MM.1S (cell line): ENCODE results near the gene TSPAN9.

ENCODE experiments used
- DNase-seq: peaks from one replicate; pipeline ENCODE4 v3.0.0-alpha.2; 2015
- H2AFZ ChIP-seq: fragments of 300-600 bp; sonication (generic); 2 replicates; pipeline ENCODE4 v1.6.0; 2016; ENCODE audit warnings: antibody characterized with exemption, low read length
- H3F3A ChIP-seq: fragments of 300-600 bp; sonication (generic); 2 replicates; pipeline ENCODE4 v1.6.1; 2016; ENCODE audit warnings: mild to moderate bottlenecking, antibody characterized with exemption, low read length, moderate library complexity, mixed read lengths; ENCODE audit not compliant: insufficient read depth
- H3K27ac ChIP-seq: fragments of 300-600 bp; sonication (generic); 2 replicates; pipeline ENCODE4 v1.5.1; 2016; ENCODE audit warnings: mild to moderate bottlenecking, low read length
- H3K27me3 ChIP-seq: fragments of 300-600 bp; sonication (generic); replicated peaks from 2 replicates; pipeline ENCODE4 v1.6.0; 2016; ENCODE audit warnings: low read length; ENCODE audit not compliant: insufficient read depth
- H3K36me3 ChIP-seq: fragments of 300-600 bp; sonication (generic); replicated peaks from 2 replicates; pipeline ENCODE4 v1.6.1; 2016; ENCODE audit warnings: mild to moderate bottlenecking, low read length, mixed read lengths; ENCODE audit not compliant: insufficient read depth
- H3K4me1 ChIP-seq: fragments of 300-600 bp; sonication (generic); 2 replicates; pipeline ENCODE4 v1.6.1; 2016; ENCODE audit warnings: low read length, mixed read lengths
- H3K4me2 ChIP-seq: fragments of 300-600 bp; sonication (generic); 2 replicates; pipeline ENCODE4 v1.6.0; 2016; ENCODE audit warnings: low read depth, low read length
- H3K4me3 ChIP-seq: fragments of 300-600 bp; sonication (generic); 2 replicates; pipeline ENCODE4 v1.5.1; 2016; ENCODE audit warnings: low read length, mixed read lengths
- H3K79me2 ChIP-seq: fragments of 300-600 bp; sonication (generic); 2 replicates; pipeline ENCODE4 v1.6.1; 2016; ENCODE audit warnings: mixed run types, low read length, mixed read lengths
- H3K9ac ChIP-seq: fragments of 300-600 bp; sonication (generic); 2 replicates; pipeline ENCODE4 v1.6.1; 2016; ENCODE audit warnings: low read length, mixed read lengths
- H3K9me2 ChIP-seq: fragments of 300-600 bp; sonication (generic); replicated peaks from 2 replicates; pipeline ENCODE4 v1.6.1; 2016; ENCODE audit warnings: mild to moderate bottlenecking, low read length, mixed read lengths; ENCODE audit not compliant: insufficient read depth
- H3K9me3 ChIP-seq: fragments of 300-600 bp; sonication (generic); replicated peaks from 2 replicates; pipeline ENCODE4 v1.6.1; 2016; ENCODE audit warnings: mild to moderate bottlenecking, low read length, mixed read lengths; ENCODE audit not compliant: insufficient read depth
- H4K20me1 ChIP-seq: fragments of 300-600 bp; sonication (generic); 2 replicates; pipeline ENCODE4 v1.6.1; 2016; ENCODE audit warnings: mild to moderate bottlenecking, low read length, moderate library complexity, mixed read lengths; ENCODE audit not compliant: insufficient read depth
- EZH2 ChIP-seq: fragments of 300-600 bp; sonication (generic); optimal IDR thresholded peaks from 2 replicates; pipeline ENCODE3; 2017; ENCODE audit warnings: low read depth, mild to moderate bottlenecking, antibody characterized with exemption, low read length, mixed read lengths
- EZH2phosphoT487 ChIP-seq: fragments of 300-600 bp; sonication (generic); IDR thresholded peaks from 2 replicates; pipeline ENCODE4 v1.6.1; 2018; ENCODE audit warnings: antibody characterized with exemption, low read length
- TF ChIP-seq, protein P1 (sequence below): fragments of 300-600 bp; sonication (generic); IDR thresholded peaks from 2 replicates; pipeline ENCODE4 v1.5.1; 2016; ENCODE audit warnings: antibody characterized with exemption, low read length, mixed read lengths

Gene TSPAN9

DNA sequence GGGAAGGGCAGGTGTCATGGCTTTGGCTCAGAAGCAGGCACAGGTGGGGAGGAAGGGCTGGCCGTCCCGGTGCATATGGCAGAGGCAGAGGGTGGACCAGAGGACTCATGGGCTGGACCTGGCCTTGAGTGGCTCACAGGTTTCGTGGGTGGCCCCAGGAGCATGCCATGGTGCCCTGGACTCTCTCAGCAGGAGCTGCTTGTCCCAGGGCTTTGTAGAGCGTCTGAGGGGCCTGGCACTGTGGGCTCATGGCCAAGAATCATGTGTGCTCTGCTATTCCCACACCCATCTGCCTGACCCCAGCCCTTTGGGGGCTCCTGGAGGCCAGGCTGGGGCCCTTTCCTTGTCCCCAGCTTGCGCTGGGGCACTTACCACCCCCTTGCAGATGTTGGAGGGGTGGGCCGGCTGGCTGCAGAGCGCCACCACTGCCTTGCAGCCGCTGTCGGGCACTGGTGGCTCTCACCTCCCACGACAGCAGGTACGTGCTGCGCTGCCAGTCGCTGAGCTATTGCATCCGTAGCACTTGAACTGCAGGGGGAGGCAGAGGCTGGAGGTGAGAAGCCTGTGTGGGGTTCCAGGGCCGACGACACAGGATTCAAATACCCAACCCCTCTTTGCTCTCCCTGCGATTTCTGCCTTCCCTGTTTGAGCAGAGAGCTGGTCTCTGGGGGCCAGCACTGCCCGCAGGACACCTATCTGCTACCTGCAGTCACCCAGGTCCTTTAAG is 226.4 kb downstream of the TSPAN9 start:
- H3K9ac ChIP-seq = no peak overlapping the region
- H3K27me3 ChIP-seq = peaks cover 64% of the 10 kb centered on the region
- DNase-seq = no peak
- TF ChIP-seq, protein P1, sequence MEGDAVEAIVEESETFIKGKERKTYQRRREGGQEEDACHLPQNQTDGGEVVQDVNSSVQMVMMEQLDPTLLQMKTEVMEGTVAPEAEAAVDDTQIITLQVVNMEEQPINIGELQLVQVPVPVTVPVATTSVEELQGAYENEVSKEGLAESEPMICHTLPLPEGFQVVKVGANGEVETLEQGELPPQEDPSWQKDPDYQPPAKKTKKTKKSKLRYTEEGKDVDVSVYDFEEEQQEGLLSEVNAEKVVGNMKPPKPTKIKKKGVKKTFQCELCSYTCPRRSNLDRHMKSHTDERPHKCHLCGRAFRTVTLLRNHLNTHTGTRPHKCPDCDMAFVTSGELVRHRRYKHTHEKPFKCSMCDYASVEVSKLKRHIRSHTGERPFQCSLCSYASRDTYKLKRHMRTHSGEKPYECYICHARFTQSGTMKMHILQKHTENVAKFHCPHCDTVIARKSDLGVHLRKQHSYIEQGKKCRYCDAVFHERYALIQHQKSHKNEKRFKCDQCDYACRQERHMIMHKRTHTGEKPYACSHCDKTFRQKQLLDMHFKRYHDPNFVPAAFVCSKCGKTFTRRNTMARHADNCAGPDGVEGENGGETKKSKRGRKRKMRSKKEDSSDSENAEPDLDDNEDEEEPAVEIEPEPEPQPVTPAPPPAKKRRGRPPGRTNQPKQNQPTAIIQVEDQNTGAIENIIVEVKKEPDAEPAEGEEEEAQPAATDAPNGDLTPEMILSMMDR = no peak
- TF ChIP-seq EZH2 = no peak
- TF ChIP-seq EZH2phosphoT487 = no peak
- no peaks in the 10 kb centered on the region for H3F3A ChIP-seq
- no peak overlapping the region for H3K4me3 ChIP-seq
- H3K4me2 ChIP-seq = no peak overlapping the region
- peaks cover 3% of the 10 kb centered on the region; the same call in 1 of the 2 replicates for H3K4me1 ChIP-seq
- no peaks in the 10 kb centered on the region for H3K9me2 ChIP-seq
- no peaks in the 10 kb centered on the region for H4K20me1 ChIP-seq
- no peak overlapping the region for H3K27ac ChIP-seq
- no peaks in the 10 kb centered on the region for H3K79me2 ChIP-seq
- no peaks in the 10 kb centered on the region for H3K9me3 ChIP-seq
- no peak overlapping the region for H2AFZ ChIP-seq
- H3K36me3 ChIP-seq = no peaks in the 10 kb centered on the region

- Histone ChIP-seq H3K79me2 (no peaks in the 10 kb centered on the region), H2AFZ (no peak overlapping the region), H3K4me3 (no peak overlapping the region), H3K4me2 (no peak overlapping the region), H3K36me3 (no peaks in the 10 kb centered on the region), H3K9me2 (no peaks in the 10 kb centered on the region), H3K9ac (no peak overlapping the region), H3K9me3 (no peaks in the 10 kb centered on the region), H3K4me1 (peaks cover 3% of the 10 kb centered on the region; the same call in 1 of the 2 replicates), H4K20me1 (no peaks in the 10 kb centered on the region), H3K27ac (no peak overlapping the region), H3K27me3 (peaks cover 64% of the 10 kb centered on the region), H3F3A (no peaks in the 10 kb centered on the region)
- TF ChIP-seq, protein P1 = no peak
- TF ChIP-seq EZH2 = no peak
- TF ChIP-seq EZH2phosphoT487 = no peak
- DNase-seq = no peak
Observed at GRCh38 chr12:3304436-3305165, 227.4 kb downstream of the TSPAN9 start.

DNA sequence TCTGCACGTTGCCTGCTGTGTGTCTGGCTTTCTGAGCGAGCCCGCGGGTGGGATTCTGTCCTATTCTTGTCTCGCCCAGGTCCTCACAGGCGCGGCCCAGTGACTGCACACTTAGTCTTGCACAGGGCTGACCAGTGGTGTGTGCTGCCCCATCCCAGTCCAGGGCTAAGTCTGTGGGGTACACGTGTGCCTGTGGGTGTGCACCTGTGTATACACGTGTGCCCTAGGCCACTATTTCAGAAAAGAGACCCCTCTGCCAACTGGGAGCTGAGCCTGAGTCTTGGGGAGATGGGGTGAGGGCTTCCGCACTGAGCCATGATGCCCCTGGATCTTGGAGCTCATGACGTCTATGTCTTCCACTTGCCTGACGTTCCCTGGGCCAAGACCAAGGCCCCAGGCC is 228.3 kb downstream of the TSPAN9 start:
- no peak overlapping the region for H3K4me3 ChIP-seq
- H3K9me3 ChIP-seq = no peaks in the 10 kb centered on the region
- no peaks in the 10 kb centered on the region for H4K20me1 ChIP-seq
- TF ChIP-seq EZH2phosphoT487 = no peak
- TF ChIP-seq, protein P1 = no peak
- TF ChIP-seq EZH2 = no peak
- no peak overlapping the region for H2AFZ ChIP-seq
- H3F3A ChIP-seq = no peaks in the 10 kb centered on the region
- DNase-seq = no peak
- H3K4me1 ChIP-seq = no peaks in the 10 kb centered on the region
- H3K4me2 ChIP-seq = no peak overlapping the region
- H3K9ac ChIP-seq = no peak overlapping the region
- H3K9me2 ChIP-seq = no peaks in the 10 kb centered on the region
- no peaks in the 10 kb centered on the region for H3K79me2 ChIP-seq
- no peaks in the 10 kb centered on the region for H3K36me3 ChIP-seq
- no peak overlapping the region for H3K27ac ChIP-seq
- peaks cover 71% of the 10 kb centered on the region for H3K27me3 ChIP-seq
